ENCODE data around the gene LRP1B.
A peak's percentile ranks its signal among the peaks of the same experiment; 100 is the strongest.

LRP1B gene

DNA sequence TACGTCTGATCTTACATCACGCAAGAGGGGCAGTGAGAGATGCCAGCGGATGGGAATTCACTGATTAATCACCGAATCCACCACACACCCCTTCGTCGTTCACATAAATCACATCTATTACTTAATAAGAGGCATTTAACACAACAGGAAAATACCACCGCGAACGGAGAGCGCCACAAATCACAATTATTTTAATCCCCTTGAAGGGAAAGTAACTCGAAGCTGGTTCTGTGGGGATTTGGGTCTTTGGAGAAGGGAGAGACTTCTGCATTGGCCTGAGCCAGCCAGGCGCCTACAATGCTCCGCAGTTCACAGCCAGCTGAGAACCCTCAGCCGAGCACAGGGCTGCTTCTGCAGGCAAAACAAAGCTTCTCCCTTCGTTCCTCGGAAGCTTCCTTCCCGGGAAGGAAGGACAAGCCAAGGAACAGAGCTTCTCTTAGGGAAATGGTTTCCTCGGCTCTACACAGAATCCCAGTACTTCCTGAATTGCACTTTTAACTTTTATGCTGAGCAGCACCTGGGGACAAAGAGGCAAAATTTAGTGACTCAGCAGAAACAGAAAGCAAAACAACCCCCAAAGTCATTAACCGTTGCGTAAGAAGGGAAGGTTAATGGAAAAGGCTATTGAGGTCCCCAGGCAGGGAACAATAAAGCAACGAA lies at the start of gene LRP1B:
TSS of gene LRP1B (minus strand) at position 7 of the 660 bp plus-strand sequence. CDS start 287 bp downstream, outside the sequence.
- no peak for DNase-seq

- DNase-seq = no peak
Observed at GRCh38 chr2:142179686-142180085, 48.9 kb upstream of the LRP1B start.

- DNase-seq = no peak
Observed at GRCh38 chr2:142178604-142179003, 47.8 kb upstream of the LRP1B start.

- DNase-seq = no peak
Observed at GRCh38 chr2:142176941-142177340, 46.1 kb upstream of the LRP1B start.

DNA sequence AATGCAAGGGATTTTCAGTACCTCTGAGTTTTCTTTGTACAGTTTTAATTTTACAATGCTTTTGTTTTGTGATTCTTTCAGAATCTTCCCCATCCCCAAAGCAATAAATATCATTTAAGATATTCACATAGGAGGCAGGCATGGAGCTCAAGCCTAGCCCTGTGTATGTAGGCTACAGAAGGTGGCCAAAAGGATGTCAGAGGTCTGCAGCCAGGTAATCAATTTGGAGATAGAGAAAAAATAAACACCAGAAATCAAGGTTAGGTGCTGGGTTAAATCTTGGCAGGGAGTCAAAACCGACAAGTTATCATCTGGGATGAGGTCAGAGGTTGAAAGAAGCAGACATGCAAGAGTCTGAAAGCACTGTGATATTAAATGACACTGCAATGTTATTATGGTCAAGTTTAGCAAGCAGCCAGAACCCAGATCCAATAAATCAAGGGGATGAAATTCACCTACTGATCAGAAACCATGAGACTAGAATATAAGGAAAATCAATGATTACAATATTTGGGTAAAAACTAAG lies 45.1 kb upstream of the LRP1B start:
- DNase-seq = no peak

- no peak for DNase-seq
Observed at GRCh38 chr2:142174176-142174575, 43.4 kb upstream of the LRP1B start.

DNA sequence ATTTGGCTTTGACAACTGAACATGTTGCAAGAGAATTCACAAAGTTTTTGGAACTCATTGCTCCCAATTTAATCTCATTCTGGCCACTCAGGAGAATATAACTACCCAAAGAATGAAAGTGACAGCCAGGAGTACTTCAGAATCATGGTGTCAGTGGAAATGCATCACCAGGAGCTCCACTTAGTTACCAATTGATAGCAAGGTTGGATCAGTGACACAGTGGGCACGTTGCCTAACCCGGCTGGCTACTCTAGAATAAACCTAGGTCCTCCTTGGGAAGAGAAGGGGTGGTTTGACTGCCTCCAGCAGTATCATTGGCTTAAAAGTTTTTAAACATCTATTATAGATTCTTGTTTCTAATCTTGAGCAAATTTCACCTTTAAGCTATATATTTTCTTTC lies 40.0 kb upstream of the LRP1B start:
- no peak for DNase-seq

- DNase-seq = peak; percentile 85 to 90
Observed at GRCh38 chr2:142165790-142166189, 35.0 kb upstream of the LRP1B start.

- no peak for DNase-seq
Observed at GRCh38 chr2:142153601-142154000, 22.8 kb upstream of the LRP1B start.

DNA sequence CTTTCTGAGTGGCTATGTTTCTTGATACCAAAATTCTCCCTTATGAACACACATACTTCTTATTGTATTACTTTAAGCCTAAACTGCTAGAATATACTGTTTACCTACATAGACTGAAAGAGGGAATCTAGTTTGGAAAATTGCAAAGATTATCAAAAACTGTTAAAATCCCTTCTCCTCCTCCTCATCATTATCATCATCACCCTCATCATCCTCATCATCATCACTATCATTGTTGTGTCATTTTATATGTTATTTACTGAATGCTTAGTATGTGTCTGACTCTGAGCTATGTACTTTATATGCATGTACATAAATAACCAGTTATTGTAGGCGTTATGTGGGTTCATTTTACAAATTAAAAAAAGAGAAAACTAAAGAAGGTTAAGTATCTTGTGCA lies 19.6 kb upstream of the LRP1B start:
- DNase-seq = no peak

GRCh38 chr2:142144547-142144946 lies 13.7 kb upstream of the LRP1B start:
- no peak for DNase-seq

- DNase-seq = no peak
Observed at GRCh38 chr2:142142595-142142994, 11.8 kb upstream of the LRP1B start.

- peak; percentile 78 to 90 for DNase-seq
Observed at GRCh38 chr2:142140434-142140845, 9.6 kb upstream of the LRP1B start.

- no peak for DNase-seq
Observed at GRCh38 chr2:142139384-142139783, 8.6 kb upstream of the LRP1B start.

DNA sequence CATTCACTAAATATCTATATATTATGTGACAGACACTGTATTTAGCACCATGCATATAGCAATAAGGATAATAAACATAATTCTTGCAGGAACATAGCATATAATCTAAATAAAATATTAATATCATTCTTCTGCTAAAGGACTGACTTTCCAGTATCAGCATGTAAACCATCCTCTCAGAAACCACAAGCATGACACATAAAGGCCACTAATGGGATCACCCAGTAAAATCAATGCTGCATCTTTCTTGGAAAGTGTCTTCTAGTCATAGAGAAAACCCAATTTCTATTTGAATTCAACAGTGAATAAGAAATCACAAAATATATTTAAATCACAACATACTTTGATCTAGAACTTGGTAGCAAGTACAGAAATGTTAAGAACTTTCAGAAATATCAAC lies 5.8 kb upstream of the LRP1B start:
- DNase-seq = no peak

- DNase-seq = no peak
Observed at GRCh38 chr2:142134911-142135310, 4.1 kb upstream of the LRP1B start.

DNA sequence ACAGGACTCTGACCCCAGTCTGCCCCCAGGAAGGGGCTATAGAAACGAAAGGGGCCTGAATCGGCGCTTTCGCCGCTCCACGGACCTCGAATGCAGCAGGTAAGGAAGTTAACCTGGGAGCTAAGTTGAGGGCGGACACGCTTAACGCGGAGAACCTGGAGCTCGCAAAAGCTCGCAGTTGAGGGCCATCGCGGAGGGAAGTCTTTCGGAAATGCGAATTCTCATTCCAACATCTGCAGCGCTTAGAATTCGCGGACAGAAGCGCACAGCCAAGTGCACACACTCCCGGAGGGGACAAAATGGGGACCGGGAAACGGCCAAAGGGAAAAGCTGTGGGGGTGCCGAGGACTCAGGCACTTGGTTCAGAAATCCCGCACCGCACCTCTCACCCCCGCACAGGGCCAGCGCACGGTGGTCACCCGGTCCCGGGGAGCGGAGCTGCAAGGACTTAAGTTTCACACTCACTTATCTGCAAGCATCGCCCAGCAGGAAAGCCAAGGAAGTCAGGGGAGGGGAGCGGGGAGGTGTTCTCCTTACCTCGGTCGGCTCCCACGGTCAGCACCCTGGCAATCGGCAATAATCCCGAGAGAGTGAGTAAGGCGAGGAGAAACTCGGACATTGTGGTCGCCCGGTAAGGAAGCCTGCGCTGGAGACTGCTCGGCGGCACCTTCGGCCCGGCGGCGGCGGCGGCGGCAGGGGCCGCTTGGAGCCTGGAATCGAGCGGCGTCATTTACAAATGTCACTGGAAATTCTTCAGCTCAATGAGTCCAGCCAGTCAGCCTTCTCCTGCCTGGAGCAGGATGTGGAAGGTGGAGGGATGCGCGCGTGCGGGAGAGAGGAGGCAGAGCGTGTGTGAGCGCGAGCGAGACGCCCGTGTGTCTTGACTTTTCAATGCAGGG lies 456 bp downstream of the LRP1B start:
- no peak for DNase-seq

DNA sequence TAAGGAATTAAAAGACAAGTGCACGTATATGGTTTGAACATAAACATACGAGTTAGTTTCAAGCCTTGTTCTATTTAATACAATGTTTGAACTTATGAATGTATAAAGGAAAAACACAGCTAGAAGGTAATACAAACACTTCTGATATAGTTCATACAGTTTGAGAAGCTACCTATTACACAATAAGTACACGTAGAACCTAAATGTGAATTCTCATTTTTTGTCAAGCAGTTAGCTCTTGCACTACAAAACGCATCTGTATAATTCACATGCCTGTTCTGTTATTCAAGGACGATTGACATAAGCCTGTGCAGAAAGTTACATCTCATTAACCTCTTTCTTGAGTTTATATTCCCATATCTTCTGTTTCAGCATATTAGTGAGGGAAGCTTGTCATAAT lies 2.7 kb downstream of the LRP1B start:
- DNase-seq = no peak

DNA sequence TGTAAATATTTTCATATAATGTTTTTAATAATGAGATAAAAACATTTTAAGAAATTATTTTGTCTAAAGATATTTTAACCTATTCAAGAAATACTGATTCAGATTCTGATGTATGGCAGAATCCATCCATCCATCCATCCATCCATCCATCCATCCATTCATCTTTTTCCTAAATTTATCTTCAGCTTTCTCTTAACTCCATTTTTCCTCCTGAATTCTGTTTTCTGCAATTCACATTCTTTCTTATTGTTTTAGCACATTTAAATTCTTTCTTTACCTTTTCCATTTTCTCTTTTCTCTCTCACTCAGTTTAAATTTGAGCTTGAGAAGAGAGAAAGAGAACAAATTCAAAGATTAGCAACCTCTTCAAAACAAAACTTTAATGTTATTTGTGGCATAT lies 3.6 kb downstream of the LRP1B start:
- DNase-seq = no peak

DNA sequence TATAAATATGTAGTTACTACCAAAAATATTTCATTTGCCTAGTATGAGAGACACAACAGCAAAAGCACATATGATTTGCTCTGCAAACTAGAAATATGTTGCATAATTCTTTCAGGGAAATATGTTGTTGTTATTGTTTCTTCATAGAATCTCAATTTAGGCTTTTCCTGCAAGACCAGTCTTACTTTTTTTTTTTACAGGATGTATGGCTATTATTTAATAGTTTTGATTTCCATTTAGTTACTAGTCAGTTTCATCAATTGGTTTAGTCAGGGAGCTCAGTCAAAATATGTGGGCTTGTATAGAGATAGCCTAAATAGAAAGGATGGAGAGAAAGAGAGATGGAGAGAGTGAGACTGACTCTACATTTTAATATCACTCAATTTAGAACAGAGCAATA lies 6.1 kb downstream of the LRP1B start:
- DNase-seq = no peak

GRCh38 chr2:142119347-142119746 lies 11.5 kb downstream of the LRP1B start:
- DNase-seq = no peak

GRCh38 chr2:142112757-142113221 lies 18.0 kb downstream of the LRP1B start:
- DNase-seq = peak; percentile 36 to 41

DNA sequence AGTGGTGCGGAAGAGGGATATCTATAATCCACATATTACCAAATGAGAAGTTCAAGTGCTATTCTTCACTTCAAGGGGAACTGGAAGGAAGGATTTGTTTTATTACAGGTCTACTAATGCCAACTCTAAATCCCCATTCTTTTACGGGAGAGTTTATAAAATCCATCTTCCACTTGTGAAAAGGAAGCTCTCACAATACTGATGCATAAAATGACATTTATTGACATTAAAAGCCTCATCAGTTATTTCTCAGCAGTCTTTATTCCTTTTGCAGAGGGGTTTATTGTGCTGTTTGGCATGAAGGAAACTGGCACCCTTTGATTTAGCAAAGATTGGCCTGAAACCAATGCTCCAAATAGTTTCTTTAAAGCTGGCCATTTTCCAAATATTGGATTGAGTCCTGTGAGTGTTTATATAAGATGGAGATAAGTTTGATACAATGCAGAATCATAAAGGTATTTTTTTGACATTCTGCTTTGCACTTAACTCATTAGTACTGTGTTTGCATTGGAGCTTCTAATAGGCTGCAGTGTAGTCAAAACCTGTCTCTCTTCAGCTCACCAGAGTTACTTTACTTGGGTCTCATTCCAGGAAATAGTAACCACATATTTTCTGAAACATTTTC lies 26.6 kb downstream of the LRP1B start:
- DNase-seq = no peak

Measured in Kasumi-1 (cell line).